ENCODE results near the gene CD44. TPM values are rescaled to one million over a fixed set of nuclear protein-coding genes. Genes with fewer than 3 reads are reported as not detected.

The CD44 gene
- total RNA-seq, 3 donors from 2014 or later (not counting 1 experiment from before 2014, with no cell fraction given) = 354 to 638 (median 490) TPM

DNA sequence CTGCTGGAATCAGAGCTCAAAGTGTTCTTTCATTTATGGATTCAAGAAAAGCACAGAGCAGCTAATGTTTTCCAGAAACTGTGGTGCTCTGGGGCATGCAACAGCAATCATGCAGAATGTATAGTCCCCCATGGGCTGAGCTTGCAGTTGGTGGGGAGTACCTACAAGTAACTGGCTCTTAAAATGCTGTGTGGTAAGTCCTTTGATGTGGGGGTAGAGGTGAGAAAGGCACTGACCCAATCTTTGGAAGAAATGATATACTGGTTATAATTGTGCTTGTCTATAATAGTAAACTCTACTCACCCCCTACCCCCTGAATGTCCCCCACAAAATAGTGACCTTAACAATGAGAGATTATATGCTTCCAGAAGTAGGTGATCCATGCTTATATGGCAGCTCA is 29.1 kb upstream of the CD44 start:
- intact Hi-C loops (cut with micrococcal nuclease) = no loop called here
- no peaks in the 10 kb centered on the region for H3K9me3 ChIP-seq (ENCODE audit: control insufficient read depth, insufficient read depth, low read length)
- Mint-ChIP-seq H3K9me3 (no peaks in the 10 kb centered on the region), H3K36me3 (no peaks in the 10 kb centered on the region), H3K4me3 (no peak overlapping the region), H3K27ac (no peak overlapping the region), H3K4me1 (peaks cover 39 to 45% of the 10 kb centered on the region in 2 donors), H3K27me3 (ENCODE audit: low read depth in 2 of 2) (peaks cover 0 to 5% of the 10 kb centered on the region in 2 donors)
- no peaks in the 10 kb centered on the region for H3K36me3 ChIP-seq (ENCODE audit: control insufficient read depth, insufficient read depth, low read length)
- TF ChIP-seq, protein P1, sequence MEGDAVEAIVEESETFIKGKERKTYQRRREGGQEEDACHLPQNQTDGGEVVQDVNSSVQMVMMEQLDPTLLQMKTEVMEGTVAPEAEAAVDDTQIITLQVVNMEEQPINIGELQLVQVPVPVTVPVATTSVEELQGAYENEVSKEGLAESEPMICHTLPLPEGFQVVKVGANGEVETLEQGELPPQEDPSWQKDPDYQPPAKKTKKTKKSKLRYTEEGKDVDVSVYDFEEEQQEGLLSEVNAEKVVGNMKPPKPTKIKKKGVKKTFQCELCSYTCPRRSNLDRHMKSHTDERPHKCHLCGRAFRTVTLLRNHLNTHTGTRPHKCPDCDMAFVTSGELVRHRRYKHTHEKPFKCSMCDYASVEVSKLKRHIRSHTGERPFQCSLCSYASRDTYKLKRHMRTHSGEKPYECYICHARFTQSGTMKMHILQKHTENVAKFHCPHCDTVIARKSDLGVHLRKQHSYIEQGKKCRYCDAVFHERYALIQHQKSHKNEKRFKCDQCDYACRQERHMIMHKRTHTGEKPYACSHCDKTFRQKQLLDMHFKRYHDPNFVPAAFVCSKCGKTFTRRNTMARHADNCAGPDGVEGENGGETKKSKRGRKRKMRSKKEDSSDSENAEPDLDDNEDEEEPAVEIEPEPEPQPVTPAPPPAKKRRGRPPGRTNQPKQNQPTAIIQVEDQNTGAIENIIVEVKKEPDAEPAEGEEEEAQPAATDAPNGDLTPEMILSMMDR (IDR thresholded peaks at IDR 0.05) = no peak
- no peaks in the 10 kb centered on the region for H3K27me3 ChIP-seq (ENCODE audit: control insufficient read depth, insufficient read depth, low read length)
- no peak overlapping the region for H3K27ac ChIP-seq (ENCODE audit: low read length)
- ATAC-seq = no peak
- H3K4me3 ChIP-seq (ENCODE audit: low read length) = no peak overlapping the region
- DNase-seq = no peak
- peaks cover 36% of the 10 kb centered on the region for H3K4me1 ChIP-seq (ENCODE audit: control insufficient read depth, insufficient read depth, low read length)

DNA sequence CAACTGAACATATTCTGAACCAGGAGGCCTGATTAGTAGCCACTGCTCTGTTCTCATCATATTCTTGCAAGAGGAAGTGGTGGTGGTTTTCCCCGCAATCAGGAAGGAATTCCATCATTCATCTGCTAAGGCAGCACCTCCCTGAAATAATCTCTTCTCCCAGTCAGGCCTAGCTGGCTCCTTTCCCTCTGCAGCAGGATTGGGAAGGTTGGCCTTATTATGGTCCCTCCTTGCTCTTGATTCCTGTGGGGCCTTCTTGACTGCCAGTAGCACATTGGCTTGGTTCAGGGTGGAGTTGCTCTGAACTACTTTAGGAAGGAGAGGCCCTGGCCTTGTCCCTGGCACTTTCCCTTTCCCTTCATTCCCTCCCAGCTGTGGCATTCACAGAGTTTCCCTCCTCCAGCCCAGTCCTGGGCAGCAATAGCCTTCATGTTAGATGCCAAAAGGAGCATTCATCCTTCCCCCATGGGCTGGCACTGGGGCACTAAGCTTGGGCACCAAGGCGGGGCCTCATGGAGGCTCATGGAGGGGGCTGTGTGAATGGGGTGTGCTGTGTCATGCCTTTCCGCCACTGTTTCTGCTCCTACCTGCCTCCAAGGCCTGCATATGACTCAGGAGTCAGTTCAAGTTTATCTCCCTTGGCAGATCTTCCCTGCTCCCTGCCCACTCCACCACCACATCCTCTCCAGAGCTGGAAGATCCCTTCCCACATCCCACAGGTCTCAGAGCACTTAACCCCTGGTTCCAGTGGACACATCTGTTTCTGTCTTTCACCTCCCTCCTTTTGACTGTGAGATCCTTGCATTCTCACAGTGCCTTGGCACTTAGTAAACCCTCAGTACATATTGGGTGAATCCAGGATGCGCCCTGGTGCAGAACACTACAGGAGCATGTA is 27.6 kb upstream of the CD44 start:
- Histone ChIP-seq H3K4me3 (ENCODE audit: low read length) (no peak overlapping the region), H3K36me3 (ENCODE audit: control insufficient read depth, insufficient read depth, low read length) (no peaks in the 10 kb centered on the region), H3K27me3 (ENCODE audit: control insufficient read depth, insufficient read depth, low read length) (no peaks in the 10 kb centered on the region), H3K27ac (ENCODE audit: low read length) (no peak overlapping the region), H3K9me3 (ENCODE audit: control insufficient read depth, insufficient read depth, low read length) (no peaks in the 10 kb centered on the region), H3K4me1 (ENCODE audit: control insufficient read depth, insufficient read depth, low read length) (peaks cover 28% of the 10 kb centered on the region)
- Mint-ChIP-seq H3K36me3 (no peaks in the 10 kb centered on the region), H3K27me3 (ENCODE audit: low read depth in 2 of 2) (peaks cover 0 to 5% of the 10 kb centered on the region in 2 donors), H3K4me1 (peaks cover 26 to 32% of the 10 kb centered on the region in 2 donors), H3K9me3 (no peaks in the 10 kb centered on the region), H3K4me3 (no peak overlapping the region), H3K27ac (no peak overlapping the region)
- TF ChIP-seq, protein P1 (IDR thresholded peaks at IDR 0.05) = no peak
- intact Hi-C loops (cut with micrococcal nuclease) = no loop called here
- DNase-seq = no peak
- ATAC-seq = no peak
- 77% methylated on average over 4 of the region's 4 CpGs for WGBS (ENCODE audit: insufficient coverage)

DNA sequence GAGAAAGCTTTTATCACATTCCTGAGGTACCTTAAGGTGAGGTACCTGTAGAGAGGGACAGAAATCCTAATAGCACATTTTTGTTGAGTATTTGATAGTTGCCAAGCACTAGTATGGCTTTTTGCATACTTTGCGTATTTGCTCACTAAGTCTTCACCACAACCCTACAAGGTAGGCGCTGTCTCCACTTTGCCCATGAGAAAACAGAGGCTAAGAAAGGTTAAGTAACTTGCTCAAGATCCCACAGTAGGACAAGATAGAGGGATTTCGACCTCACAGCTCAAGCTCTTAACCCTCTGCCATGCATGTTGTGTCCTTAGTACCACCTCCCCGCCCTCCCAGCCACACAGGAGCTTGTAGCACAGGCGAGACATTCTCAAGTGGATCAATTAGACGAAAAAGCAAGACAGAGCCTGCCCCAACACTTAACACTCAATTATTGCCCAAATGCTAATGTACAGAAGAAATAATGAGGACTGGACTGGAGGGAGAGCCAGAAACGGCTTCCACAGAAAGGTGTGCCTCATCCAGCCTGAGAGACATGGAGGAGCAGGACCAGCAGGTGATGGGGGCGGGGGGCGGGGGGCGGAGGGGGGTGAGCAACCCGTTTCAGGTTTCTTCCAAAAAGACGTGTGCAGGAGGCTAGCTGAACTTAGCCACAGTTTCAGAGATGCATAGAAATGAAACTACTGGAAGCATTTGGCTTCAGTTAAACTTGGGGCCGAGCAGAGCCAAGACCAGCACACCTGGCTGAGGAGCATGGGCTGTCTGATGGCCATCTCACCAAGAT is 26.7 kb upstream of the CD44 start:
- Histone ChIP-seq H3K4me3 (ENCODE audit: low read length) (no peak overlapping the region), H3K9me3 (ENCODE audit: control insufficient read depth, insufficient read depth, low read length) (no peaks in the 10 kb centered on the region), H3K36me3 (ENCODE audit: control insufficient read depth, insufficient read depth, low read length) (no peaks in the 10 kb centered on the region), H3K4me1 (ENCODE audit: control insufficient read depth, insufficient read depth, low read length) (peaks cover 20% of the 10 kb centered on the region), H3K27me3 (ENCODE audit: control insufficient read depth, insufficient read depth, low read length) (no peaks in the 10 kb centered on the region), H3K27ac (ENCODE audit: low read length) (no peak overlapping the region)
- intact Hi-C loops (cut with micrococcal nuclease) = no loop called here
- ATAC-seq (no peak), DNase-seq (no peak)
- H3K4me1 Mint-ChIP-seq = peaks cover 18 to 23% of the 10 kb centered on the region in 2 donors
- H3K9me3 Mint-ChIP-seq = no peaks in the 10 kb centered on the region
- peaks cover 0 to 5% of the 10 kb centered on the region in 2 donors for H3K27me3 Mint-ChIP-seq (ENCODE audit: low read depth in 2 of 2)
- TF ChIP-seq, protein P1 (IDR thresholded peaks at IDR 0.05) = no peak
- no peak overlapping the region for H3K4me3 Mint-ChIP-seq
- H3K27ac Mint-ChIP-seq = no peak overlapping the region
- WGBS (ENCODE audit: insufficient coverage) = 93% methylated on average over 11 of the region's 13 CpGs
- no peaks in the 10 kb centered on the region for H3K36me3 Mint-ChIP-seq

Measured in natural killer cell (primary cell).